ENCODE results near the gene DAAM2.

DNA sequence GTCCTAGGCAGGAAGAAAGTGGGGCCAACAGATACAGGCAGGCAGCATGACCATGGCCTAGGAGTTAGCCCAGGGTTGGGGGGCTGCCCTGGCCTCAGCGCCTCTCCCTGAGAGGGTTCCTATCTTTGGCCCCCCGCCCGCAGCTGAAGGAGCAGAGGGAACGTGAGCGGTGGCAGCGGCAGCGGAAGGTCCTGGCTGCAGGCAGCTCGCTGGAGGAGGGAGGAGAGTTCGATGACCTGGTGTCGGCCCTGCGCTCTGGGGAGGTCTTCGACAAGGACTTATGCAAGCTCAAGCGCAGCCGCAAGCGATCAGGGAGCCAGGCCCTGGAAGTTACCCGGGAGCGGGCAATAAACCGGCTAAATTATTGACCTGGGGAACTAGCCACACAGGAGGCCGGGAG, 109.5 kb downstream of the DAAM2 start:
- TF ChIP-seq FOSL2 (IDR thresholded peaks at IDR 0.05; ENCODE audit: borderline replicate concordance, low read depth): no peak
- no peak for TF ChIP-seq CTCF (IDR thresholded peaks at IDR 0.05)
- TF ChIP-seq, protein P1, sequence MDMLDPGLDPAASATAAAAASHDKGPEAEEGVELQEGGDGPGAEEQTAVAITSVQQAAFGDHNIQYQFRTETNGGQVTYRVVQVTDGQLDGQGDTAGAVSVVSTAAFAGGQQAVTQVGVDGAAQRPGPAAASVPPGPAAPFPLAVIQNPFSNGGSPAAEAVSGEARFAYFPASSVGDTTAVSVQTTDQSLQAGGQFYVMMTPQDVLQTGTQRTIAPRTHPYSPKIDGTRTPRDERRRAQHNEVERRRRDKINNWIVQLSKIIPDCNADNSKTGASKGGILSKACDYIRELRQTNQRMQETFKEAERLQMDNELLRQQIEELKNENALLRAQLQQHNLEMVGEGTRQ (IDR thresholded peaks at IDR 0.05; ENCODE audit: borderline replicate concordance, low read depth, low read length): no peak
- no peak for TF ChIP-seq YY1 (IDR thresholded peaks at IDR 0.05; ENCODE audit: low read depth)
- no peak for TF ChIP-seq FOXJ3 (CRISPR knock-in tag; IDR thresholded peaks at IDR 0.05)
- TF ChIP-seq TAF1 (IDR thresholded peaks at IDR 0.05; ENCODE audit: borderline replicate concordance, low read depth, low read length): no peak
- TF ChIP-seq MXI1 (IDR thresholded peaks at IDR 0.05; ENCODE audit: low read depth, low read length): no peak
- TF ChIP-seq EZH2phosphoT487 (IDR thresholded peaks at IDR 0.05; ENCODE audit: borderline replicate concordance, low read depth): no peak
- TF ChIP-seq TEAD4 (IDR thresholded peaks at IDR 0.05; ENCODE audit: borderline replicate concordance, insufficient read depth): no peak
- TF ChIP-seq SIN3A (IDR thresholded peaks at IDR 0.05; ENCODE audit: borderline replicate concordance, low read depth, low read length): no peak
- TF ChIP-seq, protein P2, sequence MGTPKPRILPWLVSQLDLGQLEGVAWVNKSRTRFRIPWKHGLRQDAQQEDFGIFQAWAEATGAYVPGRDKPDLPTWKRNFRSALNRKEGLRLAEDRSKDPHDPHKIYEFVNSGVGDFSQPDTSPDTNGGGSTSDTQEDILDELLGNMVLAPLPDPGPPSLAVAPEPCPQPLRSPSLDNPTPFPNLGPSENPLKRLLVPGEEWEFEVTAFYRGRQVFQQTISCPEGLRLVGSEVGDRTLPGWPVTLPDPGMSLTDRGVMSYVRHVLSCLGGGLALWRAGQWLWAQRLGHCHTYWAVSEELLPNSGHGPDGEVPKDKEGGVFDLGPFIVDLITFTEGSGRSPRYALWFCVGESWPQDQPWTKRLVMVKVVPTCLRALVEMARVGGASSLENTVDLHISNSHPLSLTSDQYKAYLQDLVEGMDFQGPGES (IDR thresholded peaks at IDR 0.05; ENCODE audit: low read depth, low read length): no peak
- no peak for TF ChIP-seq JUND (IDR thresholded peaks at IDR 0.05)
